DMS114 treated with DMSO at 0.1 percent for 48 hours (cell line): ENCODE data around the gene SPOCD1.
A peak's percentile ranks its signal among the peaks of the same experiment; 100 is the strongest.

Experiments used
- DNase-seq: peaks from one replicate; lab custom pipeline; 2025; ENCODE audit not compliant: unreplicated experiment; lab: John Stamatoyannopoulos, UW

Gene SPOCD1

DNA sequence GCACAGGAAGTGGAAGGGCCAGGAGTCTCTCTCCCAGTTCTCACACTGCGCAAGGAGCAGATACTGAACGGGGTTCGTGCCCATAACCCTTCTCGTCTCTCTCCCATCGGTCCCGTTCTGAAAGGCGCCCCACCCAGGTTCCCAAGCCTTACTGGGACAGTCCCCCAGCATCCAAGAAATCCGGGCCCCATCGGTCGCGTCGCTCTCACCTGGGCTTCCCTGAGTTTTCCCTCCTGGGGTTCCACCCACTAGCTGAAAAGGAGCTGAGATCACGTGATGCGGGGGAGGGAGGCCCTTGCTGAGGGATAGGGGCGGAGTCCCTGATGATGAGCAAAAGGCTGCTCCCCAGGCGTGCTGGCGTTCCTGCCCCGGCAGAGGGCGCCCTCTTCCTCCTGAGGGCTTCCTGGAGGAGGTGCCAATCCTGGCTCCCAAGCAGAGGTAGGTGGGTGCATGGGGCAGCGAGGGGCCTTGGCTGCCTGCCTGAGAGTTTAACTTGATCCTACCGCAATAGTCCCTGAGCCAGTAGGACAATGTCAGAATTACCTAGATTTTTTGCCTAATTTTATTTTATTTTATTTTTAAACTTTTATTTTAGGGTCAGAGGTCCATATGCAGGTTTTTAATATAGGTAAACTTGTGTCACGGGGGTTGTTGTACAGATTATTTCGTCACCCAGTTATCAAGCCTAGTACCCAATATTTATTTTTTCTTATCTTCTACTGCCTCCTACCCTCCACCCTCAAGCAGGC lies at the start of gene SPOCD1:
SPOCD1 (minus strand) TSS at position 271 of the 749 bp plus-strand sequence. CDS start 689 bp downstream, outside the sequence.
- DNase-seq: peak; percentile 8

DNA sequence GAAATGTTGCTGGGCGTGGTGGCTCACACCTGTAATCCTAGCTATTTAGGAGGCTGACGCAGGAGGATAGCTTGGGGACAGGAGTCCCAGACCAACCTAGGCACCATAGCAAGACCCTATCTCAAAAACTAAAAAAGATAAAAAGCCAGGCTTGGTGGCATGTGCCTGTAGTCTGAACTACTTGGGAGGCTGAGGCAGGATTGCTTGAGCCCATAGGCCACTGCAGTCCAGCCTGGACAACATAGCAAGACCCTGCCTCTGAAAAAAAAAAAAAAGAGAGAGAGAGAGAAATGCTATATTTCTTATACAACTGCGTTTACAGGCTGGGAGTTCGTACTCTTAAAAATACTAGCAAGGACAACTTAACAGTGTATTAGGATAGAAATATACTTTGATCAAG lies 46.2 kb upstream of the SPOCD1 start:
- no peak for DNase-seq

DNA sequence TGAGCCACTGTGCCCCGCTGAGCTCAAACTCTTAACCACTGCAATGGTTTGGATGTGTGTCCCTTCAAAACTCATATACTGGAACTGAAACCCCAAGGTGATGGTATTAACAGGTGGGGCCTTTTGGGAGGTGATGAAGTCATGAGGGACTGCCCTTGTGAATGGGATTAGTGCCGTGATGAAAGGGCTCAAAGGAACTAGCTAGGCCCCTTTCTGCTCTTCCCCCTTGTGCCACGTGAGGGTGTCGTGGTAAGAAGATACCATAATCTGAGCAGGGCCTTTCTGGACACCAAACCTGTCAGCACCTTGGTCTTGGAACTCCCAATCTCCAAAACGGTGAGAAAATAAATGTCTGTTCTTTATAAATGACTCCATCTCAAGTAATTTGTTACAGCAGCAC lies 45.5 kb upstream of the SPOCD1 start:
- no peak for DNase-seq

DNA sequence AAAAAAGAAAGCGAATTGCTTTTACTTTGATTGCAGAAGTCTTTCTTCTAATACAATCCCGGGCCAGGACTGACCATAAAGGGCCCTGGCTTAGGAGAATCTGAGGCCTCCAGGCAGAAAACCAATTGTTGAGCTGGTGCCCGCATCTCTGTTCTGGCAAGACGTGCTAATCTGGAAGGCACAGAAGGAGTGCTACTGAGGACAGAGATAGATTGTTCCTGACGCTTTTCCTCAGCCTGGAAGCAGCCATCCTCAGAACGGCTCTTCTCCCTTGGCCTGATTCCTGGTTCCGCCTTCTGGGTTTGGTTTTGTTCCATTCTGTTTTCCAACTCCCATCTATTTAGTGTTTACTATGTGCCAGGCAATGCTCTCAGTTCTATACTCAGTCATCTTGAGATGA lies 44.8 kb upstream of the SPOCD1 start:
- no peak for DNase-seq

DNA sequence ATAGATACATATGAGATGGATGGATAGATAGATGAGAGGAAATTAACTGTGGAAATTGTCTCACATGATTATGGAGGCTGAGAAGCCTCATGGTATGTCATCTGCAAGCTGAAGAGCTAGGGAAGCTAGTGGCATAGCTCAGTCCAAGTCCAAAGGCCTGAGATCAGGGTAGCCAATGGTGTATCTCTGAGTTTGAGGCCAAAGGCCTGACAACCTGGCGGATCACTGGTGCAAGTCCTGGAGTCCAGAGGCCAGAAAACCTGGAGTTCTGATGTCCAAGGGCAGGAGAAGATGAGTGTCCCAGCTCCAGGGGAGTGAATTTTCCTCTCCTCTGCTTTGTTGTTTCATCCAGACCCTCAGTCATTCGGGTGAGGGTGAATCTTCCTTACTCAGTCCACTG lies 43.9 kb upstream of the SPOCD1 start:
- DNase-seq: no peak

DNA sequence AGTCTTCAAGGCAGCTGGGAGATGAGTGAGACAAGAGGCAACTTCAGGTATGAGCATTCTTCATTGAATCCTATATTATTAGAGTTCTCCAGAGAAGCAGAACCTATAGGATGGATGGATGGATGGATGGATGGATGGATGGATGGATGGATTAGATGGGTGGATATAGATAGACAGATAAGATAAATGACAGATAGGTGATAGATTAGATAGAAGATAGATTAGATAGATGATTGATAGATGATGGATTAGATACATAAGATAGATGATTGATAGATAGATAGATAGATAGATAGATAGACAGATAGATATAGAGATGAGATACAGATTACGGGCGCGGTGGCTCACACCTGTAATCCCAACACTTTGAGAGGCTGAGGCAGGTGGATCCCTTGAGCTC lies 43.2 kb upstream of the SPOCD1 start:
- DNase-seq: no peak

DNA sequence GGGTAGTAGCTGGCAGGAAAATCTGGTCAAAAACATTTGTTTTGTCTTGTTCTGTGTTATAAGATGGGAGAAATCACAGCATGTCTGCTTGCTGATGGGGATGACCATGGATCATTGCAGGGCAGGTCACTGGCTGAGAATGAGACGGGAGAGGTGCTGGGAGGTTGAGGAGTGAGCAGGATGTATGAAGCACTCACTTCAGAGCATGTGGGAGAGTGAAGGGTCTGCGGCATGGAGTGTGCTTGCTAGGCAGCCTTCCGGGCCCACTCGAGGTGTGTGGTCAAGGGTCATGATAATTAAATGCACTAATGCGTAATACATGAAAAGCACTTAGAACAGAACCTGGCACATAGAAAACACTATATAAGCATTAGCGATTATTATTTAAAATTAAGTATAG lies 42.0 kb upstream of the SPOCD1 start:
- DNase-seq: no peak

DNA sequence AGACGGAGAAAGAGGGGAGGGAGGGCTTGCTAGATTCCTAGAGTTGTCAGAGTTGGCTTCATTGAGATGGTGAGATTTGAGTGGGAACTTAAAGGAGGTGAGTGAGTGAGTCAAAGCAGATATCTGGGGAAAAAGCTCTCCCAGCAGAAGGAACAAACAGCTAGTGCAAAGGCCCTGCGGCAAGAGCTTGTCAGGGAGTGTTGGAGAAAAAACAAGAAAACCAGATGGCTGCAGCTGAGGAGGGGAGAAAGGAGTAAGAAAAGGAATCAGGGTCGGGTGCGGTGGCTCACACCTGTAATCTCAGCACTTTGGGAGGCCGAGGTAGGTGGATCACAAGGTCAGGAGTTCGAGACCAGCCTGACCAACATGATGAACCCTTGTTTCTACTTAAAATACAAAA lies 40.3 kb upstream of the SPOCD1 start:
- DNase-seq: no peak

DNA sequence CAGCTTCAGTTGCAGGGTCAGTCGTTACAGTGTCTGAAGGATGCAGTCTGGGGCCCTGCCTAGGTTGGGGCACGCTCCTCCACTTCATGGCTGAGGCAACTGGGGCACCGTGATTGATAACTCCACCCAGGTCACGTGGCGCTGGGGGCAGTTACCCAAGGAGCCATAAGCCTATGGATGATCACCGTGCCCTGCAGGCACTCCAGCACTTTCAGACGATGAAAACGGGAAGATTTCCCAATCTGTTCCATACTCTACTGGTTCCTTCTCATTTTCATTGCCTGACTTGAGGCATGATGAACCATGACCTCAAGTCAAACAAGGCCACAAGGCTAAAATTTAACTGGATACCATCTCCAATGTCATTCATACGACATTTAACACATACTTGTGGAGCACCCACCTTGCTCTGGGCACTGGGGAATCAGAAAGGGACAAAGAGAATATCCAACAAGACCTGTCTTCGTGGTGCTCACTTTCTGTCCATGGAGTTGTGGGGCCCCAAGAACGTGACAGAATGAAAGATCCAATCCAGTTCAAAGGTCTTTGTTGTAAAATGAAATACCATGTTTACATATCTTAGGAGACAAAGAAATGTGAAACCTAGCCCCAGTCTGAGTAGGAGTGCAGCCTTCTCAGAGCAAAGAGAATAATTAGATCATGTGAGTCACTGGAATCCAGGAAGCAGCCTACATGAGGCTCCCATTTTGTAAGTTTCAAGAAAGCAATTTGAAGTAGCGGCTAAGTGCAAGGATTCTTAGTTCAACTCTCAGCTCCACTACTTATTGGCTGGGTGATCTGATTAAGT lies 39.4 kb upstream of the SPOCD1 start:
- DNase-seq: no peak

DNA sequence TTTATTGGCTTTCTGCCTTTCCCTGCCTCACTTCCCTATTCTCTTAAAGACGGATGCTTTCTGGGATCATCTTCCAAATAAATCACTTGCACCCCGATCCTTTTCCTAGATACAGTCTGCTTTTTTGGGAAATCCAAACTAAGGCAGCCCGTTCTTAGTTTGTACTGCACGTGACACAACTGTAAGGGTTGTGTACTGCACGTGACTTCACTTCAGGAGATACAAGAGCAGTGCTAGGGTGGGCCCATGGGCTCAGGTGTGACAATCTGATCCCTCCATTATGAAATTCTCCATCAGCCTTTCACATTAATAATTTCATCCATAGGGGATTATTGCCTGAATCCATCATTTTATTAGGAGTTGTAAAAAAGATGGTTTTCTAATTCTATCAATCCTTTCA lies 33.8 kb upstream of the SPOCD1 start:
- no peak for DNase-seq

DNA sequence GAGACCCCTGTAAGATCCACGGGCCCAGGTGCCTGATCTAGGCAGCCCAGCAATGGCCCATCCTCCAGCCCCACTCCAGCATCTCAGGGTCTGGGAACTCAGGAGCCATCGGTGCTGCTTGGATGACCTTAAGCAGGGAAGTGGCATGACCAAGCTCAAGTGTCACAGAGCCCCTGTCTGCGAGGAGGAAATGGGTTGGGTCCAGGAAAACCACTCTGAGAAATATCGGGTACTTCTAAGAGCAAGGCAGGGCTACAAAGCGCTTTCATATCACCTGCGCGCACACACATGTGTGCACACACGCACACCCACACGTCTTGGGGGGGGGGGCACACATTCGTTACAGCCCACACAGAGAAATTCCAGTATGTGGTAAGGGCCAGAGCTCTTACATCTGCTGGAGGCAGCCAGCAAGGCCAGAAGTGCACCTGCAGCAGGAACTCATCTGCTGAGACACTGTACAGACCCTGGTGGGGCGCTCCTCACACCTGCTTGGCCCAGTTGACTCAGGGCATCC lies 32.6 kb upstream of the SPOCD1 start:
- no peak for DNase-seq

DNA sequence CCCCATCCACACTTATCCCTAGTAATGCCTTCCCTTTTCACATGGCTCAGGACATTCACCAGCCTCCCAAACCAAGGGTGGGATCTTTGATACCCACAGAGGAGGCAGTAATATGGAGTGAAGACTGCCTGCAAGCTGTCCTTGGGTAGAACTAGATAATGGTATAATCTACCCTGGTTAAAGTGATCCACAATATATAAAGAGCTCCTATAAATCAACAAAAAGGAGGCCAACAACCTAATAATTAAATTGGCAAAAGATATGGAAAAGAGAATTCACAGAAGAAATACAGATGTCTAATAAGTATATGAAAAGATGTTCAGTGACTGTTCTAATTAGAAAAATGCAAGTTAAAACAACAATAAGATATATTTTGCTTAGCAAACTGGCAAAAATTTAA lies 30.7 kb upstream of the SPOCD1 start:
- no peak for DNase-seq

DNA sequence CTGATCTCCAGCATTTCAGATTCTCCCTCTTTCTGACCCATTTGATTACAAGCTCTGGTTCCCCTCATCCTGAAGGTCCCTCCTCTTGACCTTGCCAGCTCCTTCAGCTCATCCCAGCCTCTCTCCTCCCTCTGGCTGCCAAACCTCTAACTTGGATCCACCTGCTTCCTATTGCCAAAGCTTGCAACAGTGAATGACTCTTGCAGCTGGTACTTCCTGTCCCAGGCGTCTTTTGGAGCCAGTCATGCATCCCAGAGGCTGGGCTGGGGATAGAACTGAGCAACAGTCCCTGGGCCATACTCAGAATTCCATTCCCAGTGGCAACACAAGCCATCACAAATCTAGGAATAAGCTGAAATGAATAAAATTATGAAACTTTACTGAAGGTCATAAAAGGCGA lies 27.7 kb upstream of the SPOCD1 start:
- DNase-seq: no peak

DNA sequence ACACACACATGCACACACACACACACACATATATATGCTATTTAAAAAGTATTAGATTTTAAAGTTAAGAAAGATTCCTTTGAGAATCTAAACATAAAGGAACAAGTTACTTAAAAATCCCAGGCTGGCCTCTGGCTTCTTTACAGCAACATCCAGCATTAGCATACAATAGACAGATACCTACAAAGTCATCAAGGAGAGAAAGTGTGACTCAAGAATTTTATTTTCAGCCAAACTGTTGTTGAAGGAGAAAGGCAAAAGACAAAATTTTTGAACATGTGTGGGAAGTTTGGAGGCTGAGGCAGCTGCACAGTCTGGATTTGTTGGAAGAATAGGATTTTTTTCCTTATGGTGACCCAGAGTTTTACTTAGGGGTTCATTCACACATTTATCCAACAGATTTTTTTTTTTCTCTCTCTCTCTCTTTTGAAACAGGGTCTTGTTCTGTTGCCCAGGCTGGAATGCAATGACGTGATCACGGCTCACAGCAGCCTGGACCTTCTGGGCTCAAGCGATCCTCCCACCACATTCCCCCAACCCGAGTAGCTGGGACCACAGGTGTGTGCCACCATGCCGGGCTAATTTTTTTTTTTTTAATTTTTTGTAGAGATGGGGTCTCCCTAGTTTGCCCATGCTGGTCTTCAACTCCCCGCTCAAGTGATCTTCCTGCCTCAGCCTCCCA lies 24.0 kb upstream of the SPOCD1 start:
- DNase-seq: no peak

DNA sequence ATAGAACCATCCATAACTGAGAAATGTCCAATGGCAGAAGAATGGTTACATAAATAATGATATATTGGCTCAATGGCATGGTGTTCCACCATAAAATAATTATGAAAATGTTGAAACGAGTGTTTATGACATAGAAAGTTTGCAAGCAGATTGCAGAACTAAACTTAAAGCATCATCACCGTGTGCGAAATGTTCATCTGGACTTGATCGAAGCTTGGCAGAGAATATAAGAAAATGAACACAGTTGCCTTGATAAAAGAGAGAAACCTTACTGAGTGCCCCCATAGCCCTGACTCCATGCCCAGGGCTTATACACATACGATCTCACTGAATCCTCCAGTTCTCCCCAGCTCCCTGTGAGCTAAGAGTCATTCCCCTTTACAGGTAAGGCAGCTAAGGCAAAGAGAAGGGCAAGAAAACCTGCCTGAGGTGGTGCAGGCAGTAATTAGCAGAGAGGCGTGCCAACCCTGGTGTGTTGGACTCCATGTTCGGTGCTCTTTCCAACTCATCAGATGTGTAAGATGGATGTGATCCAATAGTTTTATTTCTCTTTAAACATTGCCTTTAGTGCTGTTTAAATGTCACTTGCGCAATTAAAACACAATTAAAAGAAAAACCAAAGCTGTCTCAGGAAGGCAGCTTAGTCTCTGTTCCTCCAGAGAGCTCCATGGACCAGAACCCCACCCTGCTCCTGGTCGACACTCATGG lies 21.8 kb upstream of the SPOCD1 start:
- no peak for DNase-seq

DNA sequence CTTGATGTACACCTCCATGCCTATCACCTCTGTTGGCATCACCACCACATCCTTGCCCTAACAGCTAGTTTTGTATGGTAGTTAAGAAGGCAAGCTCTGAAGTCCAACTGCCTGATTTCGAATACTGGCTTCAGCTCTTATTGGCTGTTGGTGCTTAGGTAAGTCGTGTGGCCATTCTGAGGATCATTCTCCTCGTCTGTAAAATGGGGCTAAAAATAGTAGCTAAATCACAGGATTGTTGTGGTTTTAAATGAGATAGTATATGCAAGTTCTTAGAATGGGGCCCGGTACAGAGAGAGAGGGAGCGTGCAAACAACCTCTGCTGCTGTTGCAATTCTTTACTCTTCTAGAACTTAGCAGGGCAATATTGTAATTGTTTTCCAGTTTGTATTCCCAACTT lies 20.8 kb upstream of the SPOCD1 start:
- DNase-seq: no peak

DNA sequence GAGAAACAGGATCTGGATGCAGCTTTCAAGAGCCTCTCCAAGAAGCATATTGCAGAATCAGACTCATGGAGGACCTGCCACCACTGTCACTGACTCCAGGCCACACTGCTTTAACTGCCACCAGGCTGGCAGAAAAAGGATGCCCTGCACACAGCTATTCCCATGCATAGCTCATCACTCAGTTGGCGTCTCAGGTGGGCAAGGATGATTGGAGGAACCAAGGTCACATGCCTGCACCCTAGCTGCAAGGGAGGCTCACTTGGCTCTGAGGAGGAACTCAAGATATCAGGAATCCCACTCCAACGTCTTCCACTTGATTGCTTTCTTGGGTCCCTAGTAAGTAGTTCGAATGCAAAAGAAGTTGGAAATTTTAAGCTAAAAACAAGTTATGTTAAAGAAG lies 19.6 kb upstream of the SPOCD1 start:
- DNase-seq: no peak

DNA sequence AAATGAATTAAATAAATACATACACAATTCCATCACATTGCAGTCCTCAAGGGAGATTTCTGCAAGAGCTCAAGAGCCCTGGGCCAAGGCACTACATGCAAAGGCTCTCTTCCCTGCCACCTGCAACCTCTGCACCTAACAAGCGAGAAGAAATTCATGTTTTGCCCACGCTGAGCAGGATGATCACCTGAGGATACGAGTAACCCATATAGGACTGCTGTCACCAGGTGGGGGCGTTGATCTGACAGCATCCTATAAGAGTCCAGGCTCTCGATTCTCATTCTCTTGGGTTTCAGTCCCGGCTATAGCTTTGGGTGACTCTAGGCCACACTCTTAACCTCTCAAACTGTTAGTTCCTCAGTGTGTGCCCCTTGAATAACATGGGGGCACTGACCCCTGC lies 18.7 kb upstream of the SPOCD1 start:
- no peak for DNase-seq

DNA sequence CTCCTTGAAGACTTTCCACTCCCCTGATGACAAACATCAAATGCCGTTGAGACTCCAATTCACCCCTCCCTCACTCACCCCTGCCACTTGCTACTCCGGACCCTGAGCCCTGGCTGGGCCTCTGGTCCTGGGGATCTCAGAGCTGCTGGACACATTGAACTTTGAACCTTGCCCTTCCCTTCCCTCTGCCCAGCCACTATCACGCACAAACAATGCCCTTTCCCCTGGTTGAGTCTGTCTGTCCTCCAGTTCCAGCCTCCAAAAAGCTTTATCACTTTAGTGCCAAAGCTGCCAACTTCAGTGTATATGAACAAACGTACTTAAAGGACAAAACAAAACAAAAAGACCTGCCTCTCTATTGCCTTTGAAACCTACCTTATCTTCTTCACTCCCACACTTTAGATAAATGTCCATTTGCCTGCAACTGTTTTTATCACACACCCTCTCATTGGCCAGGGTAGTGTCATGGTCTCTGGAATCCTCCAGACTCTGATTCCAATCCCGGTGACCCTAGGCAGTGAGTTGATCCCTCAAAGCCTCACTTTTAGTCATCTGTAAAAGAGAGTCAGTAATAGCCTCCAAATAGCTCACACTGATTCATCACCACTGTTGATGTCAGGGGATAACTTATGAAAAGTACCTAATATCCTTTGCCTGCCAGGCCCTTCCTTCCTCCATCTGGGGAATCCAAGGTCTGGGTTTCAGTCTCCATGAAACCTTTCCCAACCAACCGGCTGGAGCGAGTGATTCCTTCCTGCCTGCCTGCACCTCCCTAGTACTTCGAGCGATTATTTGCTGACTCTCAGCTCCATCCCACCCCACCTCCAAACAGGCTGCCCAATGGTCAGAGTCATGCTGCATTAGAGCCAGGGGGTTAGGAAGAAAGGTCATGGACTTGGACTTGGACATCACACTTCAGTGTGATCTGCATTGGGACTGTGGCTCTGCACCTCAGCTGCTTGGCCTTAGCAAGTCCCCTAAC lies 15.9 kb upstream of the SPOCD1 start:
- DNase-seq: no peak

DNA sequence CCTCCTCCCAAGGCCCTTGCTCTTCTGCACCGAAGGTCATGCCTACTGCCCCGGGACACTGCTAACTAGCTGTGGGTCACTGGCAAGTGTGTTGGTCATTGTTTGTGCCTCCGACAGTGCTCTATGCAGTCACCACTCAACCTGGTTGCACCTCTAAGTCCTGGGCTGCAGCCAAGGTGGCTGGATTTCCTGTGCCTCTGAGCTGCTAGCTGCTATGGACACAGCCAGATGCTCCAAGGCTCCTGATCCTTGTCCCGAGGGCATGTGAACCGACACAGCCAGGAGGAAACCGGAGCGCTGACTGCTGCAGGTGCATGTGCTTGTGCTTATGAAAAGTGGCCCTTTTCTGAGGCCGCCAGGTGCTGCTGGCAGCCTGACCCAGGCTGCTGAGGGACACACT lies 14.7 kb upstream of the SPOCD1 start:
- no peak for DNase-seq
